Esophagus muscularis mucosa (tissue), 3 donors: ENCODE results near the gene MED13L.

Experiments used
- CTCF ChIP-seq, 3 experiments: fragments of 200-600 bp in 2 of 3; fragments of 450-650 bp in 1 of 3; sonication (generic) in 2 of 3; IDR thresholded peaks; one replicate each; pipeline ENCODE4 v1.5.1; 2017 to 2019; ENCODE audit warnings: antibody characterized with exemption in 3 of 3, mild to moderate bottlenecking in 2 of 3, moderate library complexity in 1 of 3
- POLR2A ChIP-seq: fragments of 450-650 bp; IDR thresholded peaks from one replicate; pipeline ENCODE4 v1.6.1; 2017; ENCODE audit warnings: antibody characterized with exemption, moderate library complexity, mild to moderate bottlenecking, low read depth
- POLR2AphosphoS5 ChIP-seq, 2 donors: sonication (generic); formaldehyde crosslinking; IDR thresholded peaks; one replicate each; pipeline ENCODE4 v1.6.1; 2017; ENCODE audit warnings: antibody characterized with exemption in 2 of 2

- no peak for TF ChIP-seq CTCF (IDR thresholded peaks at IDR 0.05)
- TF ChIP-seq POLR2A: no peak
- no peak for TF ChIP-seq POLR2AphosphoS5 (IDR thresholded peaks at IDR 0.05)
Observed at GRCh38 chr12:116057356-116057755, 220.1 kb downstream of the MED13L start.
